KMS-11 (cell line): Measurements from ENCODE around the gene ADIPOR2.

Experiments
- H2AFZ ChIP-seq: fragments of 200-600 bp; sonication (generic); 2 replicates; pipeline ENCODE4 v1.6.1; 2016; ENCODE audit warnings: antibody characterized with exemption, mixed run types, low read depth
- H3K27ac ChIP-seq: fragments of 200-600 bp; sonication (generic); 2 replicates; pipeline ENCODE4 v1.6.1; 2016; ENCODE audit warnings: mild to moderate bottlenecking, mixed run types
- H3K27me3 ChIP-seq: fragments of 200-600 bp; sonication (generic); 2 replicates; pipeline ENCODE4 v1.6.1; 2017; ENCODE audit warnings: mild to moderate bottlenecking, low read depth, mixed run types, moderate library complexity; ENCODE audit not compliant: insufficient read depth
- H3K36me3 ChIP-seq: fragments of 200-600 bp; sonication (generic); 2 replicates; pipeline ENCODE4 v1.6.1; 2017; ENCODE audit warnings: mild to moderate bottlenecking, mixed run types; ENCODE audit not compliant: insufficient read depth
- H3K4me1 ChIP-seq: fragments of 200-600 bp; sonication (generic); 2 replicates; pipeline ENCODE4 v1.6.1; 2016; ENCODE audit warnings: mild to moderate bottlenecking, low read depth, mixed run types; ENCODE audit not compliant: poor library complexity, severe bottlenecking
- H3K4me2 ChIP-seq: fragments of 200-600 bp; sonication (generic); 2 replicates; pipeline ENCODE4 v1.7.0; 2016; ENCODE audit warnings: mild to moderate bottlenecking, mixed run types
- H3K4me3 ChIP-seq: fragments of 200-600 bp; sonication (generic); IDR thresholded peaks from 2 replicates; pipeline ENCODE4 v1.6.1; 2017; ENCODE audit warnings: low read depth, low read length, mixed read lengths; ENCODE audit not compliant: insufficient read depth
- H3K79me2 ChIP-seq: fragments of 200-600 bp; sonication (generic); 2 replicates; pipeline ENCODE4 v1.6.1; 2016; ENCODE audit warnings: low read depth, mixed run types; ENCODE audit not compliant: insufficient read depth
- H3K9ac ChIP-seq: fragments of 200-600 bp; sonication (generic); 2 replicates; pipeline ENCODE4 v1.6.1; 2016; ENCODE audit warnings: mild to moderate bottlenecking, mixed run types
- H4K20me1 ChIP-seq: fragments of 200-600 bp; sonication (generic); 2 replicates; pipeline ENCODE4 v1.6.1; 2016; ENCODE audit warnings: mild to moderate bottlenecking, mixed run types; ENCODE audit not compliant: insufficient read depth
- CTCF ChIP-seq: fragments of 200-600 bp; sonication (generic); conservative IDR thresholded peaks from 2 replicates; pipeline ENCODE4 v1.6.1; 2017; ENCODE audit warnings: low read depth, mild to moderate bottlenecking, antibody characterized with exemption, low read length, moderate library complexity, mixed read lengths

The ADIPOR2 gene

GRCh38 chr12:1662761-1663439, 28.0 kb upstream of the ADIPOR2 start:
- H2AFZ ChIP-seq: no peak overlapping the region
- H3K4me1 ChIP-seq: no peaks in the 10 kb centered on the region
- H3K9ac ChIP-seq: no peak overlapping the region
- H3K27me3 ChIP-seq: no peaks in the 10 kb centered on the region
- H3K4me2 ChIP-seq: no peak overlapping the region
- H3K4me3 ChIP-seq: no peak overlapping the region
- TF ChIP-seq CTCF: 0 out of 2 replicates have a peak, but pooled peaks have one; percentile 22
- H3K79me2 ChIP-seq: no peaks in the 10 kb centered on the region
- no peaks in the 10 kb centered on the region for H4K20me1 ChIP-seq
- H3K36me3 ChIP-seq: no peaks in the 10 kb centered on the region
- H3K27ac ChIP-seq: no peak overlapping the region

- H3K4me3 ChIP-seq: no peak overlapping the region
- H3K9ac ChIP-seq: no peak overlapping the region
- no peaks in the 10 kb centered on the region for H3K36me3 ChIP-seq
- H3K27ac ChIP-seq: no peak overlapping the region
- H4K20me1 ChIP-seq: no peaks in the 10 kb centered on the region
- no peak for TF ChIP-seq CTCF
- no peaks in the 10 kb centered on the region for H3K27me3 ChIP-seq
- H2AFZ ChIP-seq: no peak overlapping the region
- H3K4me1 ChIP-seq: no peaks in the 10 kb centered on the region
- H3K79me2 ChIP-seq: no peaks in the 10 kb centered on the region
- no peak overlapping the region for H3K4me2 ChIP-seq
These were observed 27.3 kb upstream of the ADIPOR2 start for GRCh38 chr12:1663440-1664132.

DNA sequence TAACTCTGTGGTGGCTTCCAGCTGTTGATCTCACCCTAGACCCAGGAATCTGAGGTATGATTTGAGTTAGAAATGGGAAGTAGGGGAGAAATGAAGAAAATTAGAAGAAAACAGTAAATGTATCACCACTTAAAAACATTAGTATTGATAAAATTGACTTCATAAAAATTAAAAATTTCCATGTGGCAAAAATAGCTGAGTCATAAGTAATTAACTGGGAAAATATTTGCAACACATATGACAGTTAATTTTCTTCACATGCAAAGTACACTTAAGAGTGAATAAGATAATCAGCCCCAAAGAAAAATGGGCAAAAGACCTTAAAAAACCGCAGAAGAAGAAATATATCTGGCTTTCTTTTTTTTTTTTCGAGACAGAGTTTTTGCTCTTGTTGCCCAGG, 25.5 kb upstream of the ADIPOR2 start:
- H3K27ac ChIP-seq: no peak overlapping the region

GRCh38 chr12:1666215-1666614, 24.7 kb upstream of the ADIPOR2 start:
- no peak overlapping the region for H3K9ac ChIP-seq

More for the DNA sequence above, 25.5 kb upstream of the ADIPOR2 start:
- no peaks in the 10 kb centered on the region for H3K36me3 ChIP-seq
- no peaks in the 10 kb centered on the region for H3K79me2 ChIP-seq
- H4K20me1 ChIP-seq: no peaks in the 10 kb centered on the region
- no peak overlapping the region for H2AFZ ChIP-seq
- no peak overlapping the region for H3K4me2 ChIP-seq
- no peak overlapping the region for H3K9ac ChIP-seq
- no peak for TF ChIP-seq CTCF
- H3K4me1 ChIP-seq: no peaks in the 10 kb centered on the region
- H3K4me3 ChIP-seq: no peak overlapping the region
- no peaks in the 10 kb centered on the region for H3K27me3 ChIP-seq

More at GRCh38 chr12:1666215-1666614, 24.7 kb upstream of the ADIPOR2 start:
- H3K4me2 ChIP-seq: no peak overlapping the region
- no peak overlapping the region for H3K4me3 ChIP-seq
- no peaks in the 10 kb centered on the region for H3K4me1 ChIP-seq
- no peak overlapping the region for H2AFZ ChIP-seq
- H3K79me2 ChIP-seq: no peaks in the 10 kb centered on the region
- H4K20me1 ChIP-seq: no peaks in the 10 kb centered on the region
- no peak overlapping the region for H3K27ac ChIP-seq
- no peaks in the 10 kb centered on the region for H3K27me3 ChIP-seq
- no peaks in the 10 kb centered on the region for H3K36me3 ChIP-seq
- TF ChIP-seq CTCF: no peak
